Astrocyte of the spinal cord (primary cell): ENCODE results near the gene NTN4.

Source experiments
- DNase-seq: peaks from one replicate; pipeline ENCODE4 v3.0.0; 2011; ENCODE audit warnings: low read depth, low spot score
- H3K4me3 ChIP-seq: 2 replicates; pipeline ENCODE4 v1.5.1; 2011; ENCODE audit warnings: low read depth, mild to moderate bottlenecking, low read length, moderate library complexity
- CTCF ChIP-seq: IDR thresholded peaks from 2 replicates; pipeline ENCODE4 v1.5.1; 2012; ENCODE audit warnings: low read depth, mild to moderate bottlenecking, low read length, inconsistent platforms
- in situ Hi-C: cut with HindIII; loops from 2 replicates; pipeline ENCODE4 v1.10.0; 2017; ENCODE audit warnings: low sequenced_read_pairs

NTN4 gene

GRCh38 chr12:95653771-95654546, 136.6 kb downstream of the NTN4 start:
- peak; percentile 54 for DNase-seq
- in situ Hi-C loops = no loop called here
- no peak overlapping the region for H3K4me3 ChIP-seq
- no peak for TF ChIP-seq CTCF

- in situ Hi-C loops = no loop called here
- no peak for TF ChIP-seq CTCF
- H3K4me3 ChIP-seq = no peak overlapping the region
- DNase-seq = no peak
Measured at GRCh38 chr12:95651681-95652080, 138.9 kb downstream of the NTN4 start.

GRCh38 chr12:95648990-95649791, 141.4 kb downstream of the NTN4 start:
- peak; percentile 63 for DNase-seq
- no peak for TF ChIP-seq CTCF
- H3K4me3 ChIP-seq = no peak overlapping the region
- in situ Hi-C loops = no loop called here

GRCh38 chr12:95646781-95647190, 143.8 kb downstream of the NTN4 start:
- peak; percentile 78 for DNase-seq
- TF ChIP-seq CTCF = no peak
- no peak overlapping the region for H3K4me3 ChIP-seq
- in situ Hi-C loops = no loop called here

- in situ Hi-C loops = no loop called here
- H3K4me3 ChIP-seq = no peak overlapping the region
- no peak for DNase-seq
- TF ChIP-seq CTCF = no peak
Measured at GRCh38 chr12:95643256-95643655, 147.3 kb downstream of the NTN4 start.

GRCh38 chr12:95642583-95642982, 148.0 kb downstream of the NTN4 start:
- no peak overlapping the region for H3K4me3 ChIP-seq
- in situ Hi-C loops = no loop called here
- no peak for DNase-seq
- TF ChIP-seq CTCF = no peak
